ENCODE data around the gene IFT43. TPM values are rescaled to one million over a fixed set of nuclear protein-coding genes. Genes with fewer than 3 reads are reported as not detected.

The IFT43 gene
- 18.3 TPM for total RNA-seq

DNA sequence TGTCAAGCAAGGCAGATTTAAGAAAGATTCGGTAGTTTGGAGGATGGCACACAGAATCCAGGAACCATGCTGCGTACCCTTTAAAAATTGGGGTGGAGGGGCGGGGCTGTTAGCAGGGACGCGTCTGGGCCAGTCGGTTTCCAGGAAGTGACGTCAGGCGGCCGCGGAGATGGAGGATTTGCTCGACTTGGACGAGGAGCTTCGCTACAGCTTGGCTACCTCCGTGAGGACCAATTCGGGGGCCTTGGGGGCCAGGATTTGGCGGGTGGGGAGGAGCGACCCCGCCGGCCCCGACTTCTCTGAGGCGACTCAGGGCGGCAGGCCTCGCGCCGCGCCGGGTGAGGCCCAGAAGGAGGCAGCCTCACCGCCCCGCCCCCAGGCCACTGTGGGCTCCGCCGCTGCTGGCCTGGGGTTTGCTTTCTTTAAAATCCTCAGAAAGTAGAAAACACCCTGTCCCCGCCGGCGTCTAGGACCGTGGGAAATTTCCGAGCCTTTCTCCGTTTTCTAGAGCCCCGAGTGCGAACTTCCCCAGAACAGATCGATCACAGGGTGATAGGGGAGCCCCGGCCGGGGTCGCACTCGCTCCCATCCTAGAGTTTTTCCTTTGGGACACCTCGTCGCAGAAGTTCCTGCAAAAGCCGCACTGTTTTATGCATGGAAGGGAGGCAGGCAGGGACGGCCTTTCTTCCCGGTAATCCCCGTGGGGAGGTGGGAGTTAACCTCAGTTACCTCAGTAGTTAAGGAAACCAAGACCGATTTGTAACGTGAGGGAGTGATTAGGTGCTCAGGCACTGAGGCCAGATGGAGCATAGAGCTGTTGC lies at the start of gene IFT43:
TSS of gene IFT43 (plus strand) at position 146 of the 821 bp plus-strand sequence. CDS start at position 170, 24 bp downstream.
- Histone ChIP-seq H3K27ac (ENCODE audit: low read depth, low read length) (peak within 1 kb of the TSS; percentile 86), H3K9ac (ENCODE audit: low read depth in 1 of 3, low read length in 3 of 3) (peak within 1 kb of the TSS; percentile 45 to 84 (median 81)), H3K4me3 (ENCODE audit: low read length in 3 of 3) (peak within 1 kb of the TSS; percentile 81 to 84 (median 84)), H3K36me3 (ENCODE audit: control insufficient read depth in 3 of 3, insufficient read depth in 3 of 3, low read length in 3 of 3) (peaks cover 3 to 9% (median 6%) of the 10 kb centered on the region in 3 donors), H3K4me1 (ENCODE audit: control insufficient read depth in 3 of 3, insufficient read depth in 3 of 3, low read length in 3 of 3) (peaks cover 24 to 31% (median 26%) of the 10 kb centered on the region in 3 donors), H3K27me3 (ENCODE audit: control insufficient read depth in 3 of 3, insufficient read depth in 3 of 3, low read length in 3 of 3) (no peaks in the 10 kb centered on the region), H3K9me3 (ENCODE audit: control insufficient read depth in 3 of 3, low read length in 3 of 3) (no peaks in the 10 kb centered on the region)

DNA sequence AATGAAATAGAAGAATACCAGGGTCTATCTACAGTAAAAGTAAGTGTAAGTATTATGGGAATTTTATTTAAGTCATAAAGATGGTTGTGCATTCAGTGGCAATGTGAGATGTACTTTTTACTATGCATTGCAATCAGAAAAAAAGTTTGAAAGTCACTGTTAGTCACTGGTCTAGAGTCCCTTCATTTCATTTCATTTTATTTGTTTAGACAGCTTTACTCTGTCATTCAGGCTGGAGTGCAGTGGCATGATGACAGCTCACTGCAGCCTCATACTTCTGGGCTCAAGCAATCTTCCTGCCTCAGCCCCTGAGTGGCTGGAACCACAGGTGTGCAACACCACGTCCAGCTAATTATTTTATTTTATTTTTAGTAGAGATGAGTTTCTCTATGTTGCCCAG lies 46.4 kb upstream of the IFT43 start:
- Histone ChIP-seq H3K9me3 (ENCODE audit: control insufficient read depth in 3 of 3, low read length in 3 of 3) (no peaks in the 10 kb centered on the region), H3K36me3 (ENCODE audit: control insufficient read depth in 3 of 3, insufficient read depth in 3 of 3, low read length in 3 of 3) (no peaks in the 10 kb centered on the region), H3K4me1 (ENCODE audit: control insufficient read depth in 3 of 3, insufficient read depth in 3 of 3, low read length in 3 of 3) (peaks cover 2 to 12% (median 11%) of the 10 kb centered on the region in 3 donors), H3K27ac (ENCODE audit: low read depth, low read length) (no peak overlapping the region), H3K4me3 (ENCODE audit: low read length in 3 of 3) (no peak overlapping the region), H3K27me3 (ENCODE audit: control insufficient read depth in 3 of 3, insufficient read depth in 3 of 3, low read length in 3 of 3) (no peaks in the 10 kb centered on the region), H3K9ac (ENCODE audit: low read depth in 1 of 3, low read length in 3 of 3) (no peak overlapping the region)

DNA sequence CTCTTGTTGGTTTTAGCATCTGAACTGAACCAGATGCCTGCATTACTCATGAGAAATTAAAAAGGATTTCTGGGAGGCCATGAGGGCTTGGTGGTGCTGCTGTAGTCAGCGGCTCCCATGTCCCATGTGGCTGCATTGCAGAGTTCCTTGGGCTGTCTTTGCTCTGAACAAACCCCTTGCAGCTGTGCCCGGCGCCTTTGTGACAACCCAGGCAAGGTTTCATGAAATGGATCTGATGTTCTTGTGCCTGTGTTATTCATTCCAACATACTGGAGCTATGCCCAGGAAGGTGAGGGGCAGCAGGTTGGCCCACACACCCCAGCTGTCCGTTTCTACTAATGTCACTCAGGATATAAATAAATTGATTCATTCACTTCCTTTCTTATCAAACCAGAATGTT lies 44.5 kb upstream of the IFT43 start:
- H3K4me1 ChIP-seq (ENCODE audit: control insufficient read depth in 3 of 3, insufficient read depth in 3 of 3, low read length in 3 of 3), result peaks cover 2 to 8% (median 7%) of the 10 kb centered on the region in 3 donors
- H3K36me3 ChIP-seq (ENCODE audit: control insufficient read depth in 3 of 3, insufficient read depth in 3 of 3, low read length in 3 of 3), result no peaks in the 10 kb centered on the region
- peak overlapping the region; percentile 20 to 41 (median 36) for H3K9ac ChIP-seq (ENCODE audit: low read depth in 1 of 3, low read length in 3 of 3)
- peak overlapping the region; percentile 67 for H3K27ac ChIP-seq (ENCODE audit: low read depth, low read length)
- H3K9me3 ChIP-seq (ENCODE audit: control insufficient read depth in 3 of 3, low read length in 3 of 3), result no peaks in the 10 kb centered on the region
- no peak overlapping the region for H3K4me3 ChIP-seq (ENCODE audit: low read length in 3 of 3)
- no peaks in the 10 kb centered on the region for H3K27me3 ChIP-seq (ENCODE audit: control insufficient read depth in 3 of 3, insufficient read depth in 3 of 3, low read length in 3 of 3)

DNA sequence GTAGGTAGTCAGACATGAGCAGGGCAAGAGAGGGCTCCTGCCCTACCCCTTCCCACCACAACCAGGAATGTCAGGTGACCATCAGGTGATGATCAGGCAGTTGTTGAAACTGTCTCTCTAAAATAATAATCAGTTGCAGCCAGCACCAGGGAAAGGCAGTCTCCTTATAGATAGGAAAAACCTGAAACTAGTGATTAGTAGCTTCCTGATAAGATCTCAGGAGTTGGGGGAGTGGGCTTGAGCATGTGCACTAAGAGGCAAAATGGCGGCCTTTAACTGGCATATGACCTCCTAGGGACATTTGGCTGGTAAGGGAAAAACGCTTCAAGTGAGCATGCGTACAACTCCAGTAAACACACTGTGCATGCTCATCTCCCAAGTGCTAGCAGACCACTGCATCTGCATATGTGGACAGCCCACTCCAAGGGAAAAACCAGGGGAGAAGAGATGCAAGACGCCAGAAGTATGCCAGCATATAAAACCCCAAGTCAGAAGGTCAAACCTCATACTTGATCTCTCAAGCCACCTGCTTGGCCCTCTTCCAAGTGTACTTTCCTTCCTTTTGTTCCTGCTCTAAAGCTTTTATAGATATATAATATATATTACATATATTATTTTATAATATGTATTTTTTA lies 40.8 kb upstream of the IFT43 start:
- Histone ChIP-seq H3K27ac (ENCODE audit: low read depth, low read length) (no peak overlapping the region), H3K4me3 (ENCODE audit: low read length in 3 of 3) (no peak overlapping the region), H3K36me3 (ENCODE audit: control insufficient read depth in 3 of 3, insufficient read depth in 3 of 3, low read length in 3 of 3) (no peaks in the 10 kb centered on the region), H3K9me3 (ENCODE audit: control insufficient read depth in 3 of 3, low read length in 3 of 3) (no peaks in the 10 kb centered on the region), H3K4me1 (ENCODE audit: control insufficient read depth in 3 of 3, insufficient read depth in 3 of 3, low read length in 3 of 3) (peaks cover 2 to 8% (median 7%) of the 10 kb centered on the region in 3 donors), H3K9ac (ENCODE audit: low read depth in 1 of 3, low read length in 3 of 3) (no peak overlapping the region), H3K27me3 (ENCODE audit: control insufficient read depth in 3 of 3, insufficient read depth in 3 of 3, low read length in 3 of 3) (no peaks in the 10 kb centered on the region)

DNA sequence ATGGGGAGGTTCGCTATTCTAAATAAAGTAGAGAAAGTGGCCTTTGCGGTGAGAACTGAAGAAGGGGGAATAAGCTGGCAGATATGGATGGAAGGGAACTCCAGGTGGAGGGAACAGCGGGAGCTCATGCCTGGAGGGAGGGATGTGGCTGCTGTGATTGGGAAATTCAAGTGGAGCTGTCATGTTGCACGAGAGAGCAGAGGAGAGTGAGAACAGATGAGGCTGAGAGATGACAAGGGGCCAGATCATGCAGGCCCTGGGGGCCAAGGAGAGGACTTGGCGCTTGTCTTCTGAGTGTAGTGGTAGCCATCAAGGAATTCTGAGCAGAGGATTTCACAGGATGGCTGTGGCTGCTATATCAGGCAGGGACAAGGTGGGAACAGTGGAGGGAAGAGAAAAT lies 38.8 kb upstream of the IFT43 start:
- H3K9ac ChIP-seq (ENCODE audit: low read depth in 1 of 3, low read length in 3 of 3), result no peak overlapping the region
- H3K36me3 ChIP-seq (ENCODE audit: control insufficient read depth in 3 of 3, insufficient read depth in 3 of 3, low read length in 3 of 3), result no peaks in the 10 kb centered on the region
- no peaks in the 10 kb centered on the region for H3K27me3 ChIP-seq (ENCODE audit: control insufficient read depth in 3 of 3, insufficient read depth in 3 of 3, low read length in 3 of 3)
- peaks cover 0 to 5% (median 0%) of the 10 kb centered on the region in 3 donors for H3K4me1 ChIP-seq (ENCODE audit: control insufficient read depth in 3 of 3, insufficient read depth in 3 of 3, low read length in 3 of 3)
- H3K4me3 ChIP-seq (ENCODE audit: low read length in 3 of 3), result no peak overlapping the region
- no peaks in the 10 kb centered on the region for H3K9me3 ChIP-seq (ENCODE audit: control insufficient read depth in 3 of 3, low read length in 3 of 3)
- H3K27ac ChIP-seq (ENCODE audit: low read depth, low read length), result no peak overlapping the region

DNA sequence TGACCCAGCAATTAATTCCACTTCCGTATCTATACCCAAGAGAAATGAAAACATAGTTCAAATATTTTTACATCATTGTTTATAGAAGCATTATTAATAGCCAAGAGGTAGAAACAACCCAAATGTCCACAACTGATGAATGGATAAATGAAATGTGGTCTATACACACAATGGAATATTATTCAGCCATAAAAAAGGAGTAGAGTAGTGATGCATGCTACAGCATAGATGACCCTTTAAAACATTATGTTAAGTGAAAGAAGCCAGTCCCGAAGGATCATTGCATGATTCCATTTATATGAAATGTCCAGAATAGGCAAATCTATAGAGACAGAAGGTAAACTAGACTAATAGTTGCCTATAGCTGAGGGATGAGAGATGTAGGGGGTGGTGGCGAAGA lies 33.1 kb upstream of the IFT43 start:
- Histone ChIP-seq H3K4me3 (ENCODE audit: low read length in 3 of 3) (no peak overlapping the region), H3K27ac (ENCODE audit: low read depth, low read length) (no peak overlapping the region), H3K9me3 (ENCODE audit: control insufficient read depth in 3 of 3, low read length in 3 of 3) (no peaks in the 10 kb centered on the region), H3K27me3 (ENCODE audit: control insufficient read depth in 3 of 3, insufficient read depth in 3 of 3, low read length in 3 of 3) (no peaks in the 10 kb centered on the region), H3K4me1 (ENCODE audit: control insufficient read depth in 3 of 3, insufficient read depth in 3 of 3, low read length in 3 of 3) (no peaks in the 10 kb centered on the region), H3K9ac (ENCODE audit: low read depth in 1 of 3, low read length in 3 of 3) (no peak overlapping the region), H3K36me3 (ENCODE audit: control insufficient read depth in 3 of 3, insufficient read depth in 3 of 3, low read length in 3 of 3) (no peaks in the 10 kb centered on the region)

DNA sequence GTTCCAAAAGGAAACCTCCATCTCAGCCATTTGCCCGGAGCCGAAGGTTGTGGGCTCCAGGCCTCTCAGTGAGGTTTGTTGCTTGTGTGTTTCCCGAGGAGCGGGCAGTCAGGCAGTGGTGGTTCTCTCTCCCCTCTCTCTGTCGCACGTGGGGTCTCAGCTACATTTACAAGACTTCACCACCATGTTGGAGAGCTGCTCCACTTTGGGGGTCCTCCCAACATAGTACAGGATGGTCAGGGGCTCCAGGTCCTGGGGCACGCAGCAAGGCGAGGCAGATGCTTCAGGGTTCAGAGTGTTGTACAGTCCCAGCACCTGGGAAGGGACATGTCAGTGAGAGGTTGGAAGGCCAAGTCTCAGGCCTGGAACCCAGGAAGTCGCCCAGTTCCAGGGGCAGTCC lies 26.5 kb upstream of the IFT43 start:
- peaks cover 9 to 33% (median 32%) of the 10 kb centered on the region in 3 donors for H3K36me3 ChIP-seq (ENCODE audit: control insufficient read depth in 3 of 3, insufficient read depth in 3 of 3, low read length in 3 of 3)
- no peaks in the 10 kb centered on the region for H3K27me3 ChIP-seq (ENCODE audit: control insufficient read depth in 3 of 3, insufficient read depth in 3 of 3, low read length in 3 of 3)
- no peak overlapping the region for H3K9ac ChIP-seq (ENCODE audit: low read depth in 1 of 3, low read length in 3 of 3)
- no peak overlapping the region for H3K27ac ChIP-seq (ENCODE audit: low read depth, low read length)
- H3K4me3 ChIP-seq (ENCODE audit: low read length in 3 of 3), result no peak overlapping the region
- H3K4me1 ChIP-seq (ENCODE audit: control insufficient read depth in 3 of 3, insufficient read depth in 3 of 3, low read length in 3 of 3), result no peaks in the 10 kb centered on the region
- no peaks in the 10 kb centered on the region for H3K9me3 ChIP-seq (ENCODE audit: control insufficient read depth in 3 of 3, low read length in 3 of 3)

DNA sequence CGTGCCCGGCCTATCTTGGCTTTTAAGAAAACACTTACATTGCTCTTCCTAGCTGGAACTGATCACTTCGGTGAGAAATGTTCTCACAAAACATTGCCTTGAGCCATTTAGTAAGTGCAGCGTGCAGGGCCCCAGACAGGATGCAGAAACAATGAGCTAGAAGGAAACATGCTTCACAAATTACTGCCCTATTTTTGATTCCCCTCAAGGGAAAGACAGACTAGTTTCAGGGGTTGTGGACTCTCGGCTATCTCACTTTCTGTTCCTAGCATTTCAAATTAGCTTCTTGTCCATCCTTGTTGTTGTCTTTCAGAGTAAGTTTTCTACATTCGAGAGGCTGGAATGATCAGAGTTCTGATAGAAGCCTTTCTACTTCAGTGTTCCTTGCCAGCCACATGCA lies 25.3 kb upstream of the IFT43 start:
- Histone ChIP-seq H3K9ac (ENCODE audit: low read depth in 1 of 3, low read length in 3 of 3) (no peak overlapping the region), H3K9me3 (ENCODE audit: control insufficient read depth in 3 of 3, low read length in 3 of 3) (no peaks in the 10 kb centered on the region), H3K27ac (ENCODE audit: low read depth, low read length) (no peak overlapping the region), H3K4me1 (ENCODE audit: control insufficient read depth in 3 of 3, insufficient read depth in 3 of 3, low read length in 3 of 3) (no peaks in the 10 kb centered on the region), H3K27me3 (ENCODE audit: control insufficient read depth in 3 of 3, insufficient read depth in 3 of 3, low read length in 3 of 3) (no peaks in the 10 kb centered on the region), H3K4me3 (ENCODE audit: low read length in 3 of 3) (no peak overlapping the region), H3K36me3 (ENCODE audit: control insufficient read depth in 3 of 3, insufficient read depth in 3 of 3, low read length in 3 of 3) (peaks cover 16 to 45% (median 38%) of the 10 kb centered on the region in 3 donors)

DNA sequence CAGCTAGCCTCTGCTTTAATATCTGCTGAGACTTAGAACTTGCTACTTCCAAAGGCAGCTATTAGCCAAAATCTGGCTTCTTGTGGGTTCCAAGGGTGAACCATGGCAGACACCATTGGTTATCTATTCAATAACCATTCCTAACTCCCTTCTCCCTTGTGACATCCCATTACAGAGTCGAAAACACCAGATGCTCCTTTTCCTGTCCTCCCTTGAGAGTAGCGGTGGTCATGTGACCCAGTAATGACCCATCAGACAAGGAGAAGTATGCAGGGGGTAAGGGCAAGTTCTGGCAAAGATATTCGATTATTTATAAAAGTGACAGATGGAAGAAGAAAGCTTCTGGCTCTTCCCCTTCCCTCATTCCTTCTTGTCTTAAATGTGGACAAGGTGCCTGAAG lies 23.9 kb upstream of the IFT43 start:
- H3K27ac ChIP-seq (ENCODE audit: low read depth, low read length), result no peak overlapping the region
- H3K27me3 ChIP-seq (ENCODE audit: control insufficient read depth in 3 of 3, insufficient read depth in 3 of 3, low read length in 3 of 3), result no peaks in the 10 kb centered on the region
- H3K36me3 ChIP-seq (ENCODE audit: control insufficient read depth in 3 of 3, insufficient read depth in 3 of 3, low read length in 3 of 3), result peaks cover 29 to 59% (median 48%) of the 10 kb centered on the region in 3 donors
- no peaks in the 10 kb centered on the region for H3K4me1 ChIP-seq (ENCODE audit: control insufficient read depth in 3 of 3, insufficient read depth in 3 of 3, low read length in 3 of 3)
- H3K9ac ChIP-seq (ENCODE audit: low read depth in 1 of 3, low read length in 3 of 3), result no peak overlapping the region
- no peak overlapping the region for H3K4me3 ChIP-seq (ENCODE audit: low read length in 3 of 3)
- no peaks in the 10 kb centered on the region for H3K9me3 ChIP-seq (ENCODE audit: control insufficient read depth in 3 of 3, low read length in 3 of 3)

DNA sequence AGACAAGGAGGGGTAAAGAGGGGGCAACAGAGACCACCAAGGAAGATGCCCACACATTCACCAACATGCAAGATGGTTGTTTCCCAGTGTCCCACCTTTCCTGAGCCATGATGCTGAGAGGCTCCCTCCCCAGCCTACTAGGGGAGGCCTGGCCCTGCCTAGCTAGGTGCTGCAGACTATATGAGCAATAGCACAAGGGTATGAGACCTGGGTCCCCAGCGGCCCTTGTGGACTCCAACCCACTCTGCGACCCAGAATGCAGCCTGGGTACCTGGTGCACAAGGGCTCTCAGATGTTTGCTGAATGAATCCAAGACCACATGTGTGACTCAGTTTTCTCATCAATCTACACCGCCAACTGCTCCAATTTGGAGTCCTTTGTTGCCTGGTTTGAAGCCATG lies 17.7 kb upstream of the IFT43 start:
- Histone ChIP-seq H3K4me1 (ENCODE audit: control insufficient read depth in 3 of 3, insufficient read depth in 3 of 3, low read length in 3 of 3) (peaks cover 6 to 16% (median 6%) of the 10 kb centered on the region in 3 donors), H3K9ac (ENCODE audit: low read depth in 1 of 3, low read length in 3 of 3) (no peak overlapping the region), H3K4me3 (ENCODE audit: low read length in 3 of 3) (no peak overlapping the region), H3K9me3 (ENCODE audit: control insufficient read depth in 3 of 3, low read length in 3 of 3) (no peaks in the 10 kb centered on the region), H3K27me3 (ENCODE audit: control insufficient read depth in 3 of 3, insufficient read depth in 3 of 3, low read length in 3 of 3) (no peaks in the 10 kb centered on the region), H3K36me3 (ENCODE audit: control insufficient read depth in 3 of 3, insufficient read depth in 3 of 3, low read length in 3 of 3) (peaks cover 39 to 55% (median 43%) of the 10 kb centered on the region in 3 donors), H3K27ac (ENCODE audit: low read depth, low read length) (no peak overlapping the region)

Measured in skeletal muscle tissue (tissue), 4 donors.